Astrocyte (in vitro differentiated cells and primary cell): ENCODE measurements around the gene TMPRSS13. TPM values are rescaled to one million over a fixed set of nuclear protein-coding genes. Genes with fewer than 3 reads are reported as not detected.

Experiments used
- DNase-seq: peaks from one replicate; pipeline ENCODE4 v3.0.0-alpha.2; 2010; ENCODE audit warnings: low read depth
- FAIRE-seq: peaks from 2 replicates; lab custom pipeline; 2011; peaks lifted over from hg19 to GRCh38; lab: Jason Lieb, UNC
- H2AFZ ChIP-seq: 2 replicates; pipeline ENCODE4 v1.6.0; 2012; ENCODE audit warnings: low read depth, low read length, inconsistent platforms
- H3K27ac ChIP-seq: 2 replicates; pipeline ENCODE4 v1.5.1; 2011; ENCODE audit warnings: low read depth, low read length, inconsistent platforms
- H3K27me3 ChIP-seq: 2 replicates; pipeline ENCODE4 v1.6.0; 2011; ENCODE audit warnings: low read length, inconsistent platforms; ENCODE audit not compliant: insufficient read depth
- H3K36me3 ChIP-seq: 2 replicates; pipeline ENCODE4 v1.5.1; 2011; ENCODE audit warnings: low read length, inconsistent platforms; ENCODE audit not compliant: insufficient read depth
- H3K4me1 ChIP-seq: 2 replicates; pipeline ENCODE4 v1.5.1; 2011; ENCODE audit warnings: low read length, inconsistent platforms; ENCODE audit not compliant: insufficient read depth
- H3K4me2 ChIP-seq: 2 replicates; pipeline ENCODE4 v1.6.0; 2012; ENCODE audit warnings: low read length, inconsistent platforms
- H3K4me3 ChIP-seq: 2 replicates; pipeline ENCODE4 v1.5.1; 2011; ENCODE audit warnings: low read depth, mild to moderate bottlenecking, low read length, inconsistent platforms; ENCODE audit not compliant: insufficient read depth
- H3K79me2 ChIP-seq: 2 replicates; pipeline ENCODE4 v1.6.0; 2012; ENCODE audit warnings: mild to moderate bottlenecking, low read length, inconsistent platforms; ENCODE audit not compliant: insufficient read depth
- H3K9ac ChIP-seq: 2 replicates; pipeline ENCODE4 v1.6.0; 2012; ENCODE audit warnings: mild to moderate bottlenecking, low read length, inconsistent platforms
- H3K9me3 ChIP-seq: 2 replicates; pipeline ENCODE4 v1.5.1; 2012; ENCODE audit warnings: low read depth, mild to moderate bottlenecking, low read length, inconsistent platforms; ENCODE audit not compliant: insufficient read depth
- H4K20me1 ChIP-seq: 2 replicates; pipeline ENCODE4 v1.6.0; 2012; ENCODE audit warnings: low read length, inconsistent platforms; ENCODE audit not compliant: insufficient read depth
- H3K27ac Mint-ChIP-seq: one replicate; pipeline ENCODE4 v1.8.0; 2021; ENCODE audit warnings: mild to moderate bottlenecking, mixed read lengths; ENCODE audit not compliant: unreplicated experiment
- H3K27me3 Mint-ChIP-seq: one replicate; pipeline ENCODE4 v1.8.0; 2021; ENCODE audit warnings: low read depth, mixed read lengths; ENCODE audit not compliant: unreplicated experiment
- H3K36me3 Mint-ChIP-seq: one replicate; pipeline ENCODE4 v1.8.0; 2021; ENCODE audit warnings: low read depth, mixed read lengths; ENCODE audit not compliant: unreplicated experiment
- H3K4me1 Mint-ChIP-seq: one replicate; pipeline ENCODE4 v1.8.0; 2021; ENCODE audit warnings: low read depth, mixed read lengths; ENCODE audit not compliant: unreplicated experiment
- H3K4me3 Mint-ChIP-seq: one replicate; pipeline ENCODE4 v1.8.0; 2021; ENCODE audit warnings: mild to moderate bottlenecking, moderate library complexity, mixed read lengths; ENCODE audit not compliant: unreplicated experiment
- H3K9me3 Mint-ChIP-seq: one replicate; pipeline ENCODE4 v1.8.0; 2021; ENCODE audit warnings: mild to moderate bottlenecking, mixed read lengths; ENCODE audit not compliant: unreplicated experiment
- EZH2 ChIP-seq: IDR thresholded peaks from 2 replicates; pipeline ENCODE4 v1.6.1; 2012; ENCODE audit warnings: mild to moderate bottlenecking, low read length, inconsistent platforms; ENCODE audit not compliant: insufficient read depth
- total RNA-seq: library from RNA; stranded (reverse); gene quantifications from 2 replicates; pipeline ENCODE4 v1.2.1, GENCODE V29; 2021
- TF ChIP-seq, protein P1 (sequence below): IDR thresholded peaks from 2 replicates; pipeline ENCODE4 v1.5.1; 2011; ENCODE audit warnings: low read depth, mild to moderate bottlenecking, inconsistent platforms, low read length, moderate library complexity; ENCODE audit not compliant: insufficient read depth

TMPRSS13 gene
- total RNA-seq, 1 donor from 2014 or later = 0.66 TPM

DNA sequence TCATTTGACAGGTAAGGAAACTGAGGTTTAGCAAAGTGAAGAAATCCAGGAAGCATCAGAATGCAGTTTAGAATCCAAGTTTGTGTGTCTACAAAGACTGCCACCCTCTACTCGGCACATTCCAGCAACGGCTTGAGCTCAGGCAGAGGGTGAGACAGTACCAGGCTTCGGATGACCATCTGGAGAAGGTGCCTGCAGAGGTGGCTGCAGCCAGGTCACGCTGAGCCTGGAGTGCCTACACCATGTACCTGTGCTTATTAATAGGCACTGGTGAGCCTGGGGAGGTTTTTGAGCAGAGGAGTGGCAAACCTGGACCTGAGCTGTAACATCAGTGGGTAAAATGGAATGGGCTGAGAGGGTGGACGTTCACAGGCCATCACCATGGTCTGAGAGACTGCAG lies 57.4 kb downstream of the TMPRSS13 start:
- Mint-ChIP-seq H3K4me1 (peaks cover 15% of the 10 kb centered on the region), H3K4me3 (no peak overlapping the region), H3K9me3 (peaks cover 4% of the 10 kb centered on the region), H3K27ac (no peak overlapping the region), H3K27me3 (peaks cover 46% of the 10 kb centered on the region), H3K36me3 (no peaks in the 10 kb centered on the region)
- peaks cover 5% of the 10 kb centered on the region for H3K4me1 ChIP-seq
- no peak for DNase-seq
- no peak overlapping the region for H3K9ac ChIP-seq
- H3K9me3 ChIP-seq = no peaks in the 10 kb centered on the region
- no peak overlapping the region for H3K4me2 ChIP-seq
- no peaks in the 10 kb centered on the region for H3K36me3 ChIP-seq
- no peak overlapping the region for H2AFZ ChIP-seq
- peaks cover 4% of the 10 kb centered on the region for H4K20me1 ChIP-seq
- no peak for TF ChIP-seq EZH2
- TF ChIP-seq, protein P1, sequence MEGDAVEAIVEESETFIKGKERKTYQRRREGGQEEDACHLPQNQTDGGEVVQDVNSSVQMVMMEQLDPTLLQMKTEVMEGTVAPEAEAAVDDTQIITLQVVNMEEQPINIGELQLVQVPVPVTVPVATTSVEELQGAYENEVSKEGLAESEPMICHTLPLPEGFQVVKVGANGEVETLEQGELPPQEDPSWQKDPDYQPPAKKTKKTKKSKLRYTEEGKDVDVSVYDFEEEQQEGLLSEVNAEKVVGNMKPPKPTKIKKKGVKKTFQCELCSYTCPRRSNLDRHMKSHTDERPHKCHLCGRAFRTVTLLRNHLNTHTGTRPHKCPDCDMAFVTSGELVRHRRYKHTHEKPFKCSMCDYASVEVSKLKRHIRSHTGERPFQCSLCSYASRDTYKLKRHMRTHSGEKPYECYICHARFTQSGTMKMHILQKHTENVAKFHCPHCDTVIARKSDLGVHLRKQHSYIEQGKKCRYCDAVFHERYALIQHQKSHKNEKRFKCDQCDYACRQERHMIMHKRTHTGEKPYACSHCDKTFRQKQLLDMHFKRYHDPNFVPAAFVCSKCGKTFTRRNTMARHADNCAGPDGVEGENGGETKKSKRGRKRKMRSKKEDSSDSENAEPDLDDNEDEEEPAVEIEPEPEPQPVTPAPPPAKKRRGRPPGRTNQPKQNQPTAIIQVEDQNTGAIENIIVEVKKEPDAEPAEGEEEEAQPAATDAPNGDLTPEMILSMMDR = no peak
- no peaks in the 10 kb centered on the region for H3K79me2 ChIP-seq
- H3K27ac ChIP-seq = no peak overlapping the region
- no peak overlapping the region for H3K4me3 ChIP-seq
- FAIRE-seq = no peak
- H3K27me3 ChIP-seq = peaks cover 30% of the 10 kb centered on the region

DNA sequence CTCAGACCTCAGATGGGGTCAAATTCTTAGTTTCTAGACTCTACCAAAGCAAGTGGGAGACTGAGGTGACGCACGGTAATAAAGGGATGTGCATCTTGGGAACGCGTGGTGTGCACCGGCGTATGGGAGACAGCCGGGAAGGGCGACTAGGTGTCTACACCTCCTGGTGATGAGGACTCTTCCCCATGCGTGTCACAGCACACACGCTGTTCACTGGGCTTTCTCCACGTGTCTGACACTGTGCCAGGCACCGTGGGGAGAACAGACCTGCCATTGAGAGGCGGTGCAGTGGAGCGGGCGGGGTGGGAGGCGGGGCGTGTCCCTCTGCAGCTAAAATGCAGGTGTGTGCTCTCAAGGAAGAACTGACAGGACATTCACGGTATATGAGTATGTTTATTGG lies 58.0 kb downstream of the TMPRSS13 start:
- Histone ChIP-seq H3K27ac (no peak overlapping the region), H3K9me3 (no peaks in the 10 kb centered on the region), H3K36me3 (no peaks in the 10 kb centered on the region), H3K4me3 (no peak overlapping the region), H2AFZ (no peak overlapping the region), H4K20me1 (peaks cover 4% of the 10 kb centered on the region), H3K79me2 (no peaks in the 10 kb centered on the region), H3K27me3 (peaks cover 30% of the 10 kb centered on the region), H3K4me2 (no peak overlapping the region), H3K9ac (no peak overlapping the region), H3K4me1 (peaks cover 2% of the 10 kb centered on the region)
- Mint-ChIP-seq H3K27ac (no peak overlapping the region), H3K4me1 (peaks cover 15% of the 10 kb centered on the region), H3K9me3 (peaks cover 4% of the 10 kb centered on the region), H3K4me3 (no peak overlapping the region), H3K27me3 (peaks cover 45% of the 10 kb centered on the region), H3K36me3 (no peaks in the 10 kb centered on the region)
- TF ChIP-seq, protein P1 = no peak
- TF ChIP-seq EZH2 = no peak
- FAIRE-seq (no peak), DNase-seq (no peak)

DNA sequence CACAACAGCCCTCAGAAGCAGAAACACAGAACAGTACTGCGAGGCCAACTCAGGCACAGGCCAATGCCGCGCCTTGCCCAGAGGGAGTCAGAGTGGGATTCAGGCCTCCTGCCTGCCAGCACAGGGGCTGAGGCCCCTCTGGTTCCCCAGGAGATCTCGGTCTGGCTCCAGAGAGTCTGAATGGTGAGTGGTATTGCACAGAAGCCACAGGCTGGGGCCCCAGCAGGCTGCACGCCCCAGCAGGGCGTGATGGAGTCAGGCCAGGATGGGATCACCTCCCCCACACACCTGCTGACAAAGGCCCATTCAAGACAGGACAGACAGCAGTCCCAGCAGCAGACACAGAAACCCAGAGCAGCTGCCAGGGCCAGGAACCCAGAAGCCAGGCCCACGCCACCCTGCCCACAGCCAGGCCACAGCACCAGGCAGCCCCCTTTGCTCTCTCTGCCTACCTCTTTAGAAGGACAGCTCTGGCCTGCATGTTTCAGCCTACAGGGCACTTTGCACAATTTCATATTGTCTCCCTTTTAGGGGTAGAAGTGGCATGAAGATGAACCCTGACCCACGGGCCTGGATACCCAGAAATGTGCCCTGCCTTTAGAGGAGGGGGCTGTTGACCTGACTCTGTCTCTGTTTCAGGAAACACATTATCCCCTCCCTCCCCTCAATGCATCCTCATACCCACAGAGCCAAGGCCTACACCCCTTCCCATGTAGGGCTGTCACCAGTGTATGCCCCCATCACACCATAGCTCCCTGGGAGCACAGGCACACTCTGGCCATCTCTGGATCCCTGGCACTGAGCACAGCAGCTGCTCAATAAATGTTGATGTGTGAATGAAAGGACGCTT lies 58.9 kb downstream of the TMPRSS13 start:
- Histone ChIP-seq H3K79me2 (no peaks in the 10 kb centered on the region), H3K4me3 (no peak overlapping the region), H3K4me2 (no peak overlapping the region), H3K4me1 (no peaks in the 10 kb centered on the region), H3K27me3 (peaks cover 25% of the 10 kb centered on the region), H3K27ac (no peak overlapping the region), H3K9ac (no peak overlapping the region), H3K36me3 (no peaks in the 10 kb centered on the region), H4K20me1 (peaks cover 4% of the 10 kb centered on the region), H2AFZ (no peak overlapping the region), H3K9me3 (no peaks in the 10 kb centered on the region)
- FAIRE-seq = no peak
- no peak for TF ChIP-seq EZH2
- TF ChIP-seq, protein P1 = no peak
- no peak for DNase-seq
- H3K27ac Mint-ChIP-seq = no peak overlapping the region
- H3K9me3 Mint-ChIP-seq = peaks cover 4% of the 10 kb centered on the region
- no peaks in the 10 kb centered on the region for H3K36me3 Mint-ChIP-seq
- no peak overlapping the region for H3K4me3 Mint-ChIP-seq
- peaks cover 41% of the 10 kb centered on the region for H3K27me3 Mint-ChIP-seq
- peaks cover 15% of the 10 kb centered on the region for H3K4me1 Mint-ChIP-seq
